Kidney capillary endothelial cell (primary cell): ENCODE measurements around the gene PRAMEF12.
"Not testable (repeated sequence)": the region's sequence is repeated elsewhere in the genome, so short reads cannot be mapped to it uniquely, and the experiment has no call there.

Experiments used
- DNase-seq: peaks from one replicate; pipeline ENCODE4 v3.0.0-alpha.2; 2018; ENCODE audit warnings: low spot score

The PRAMEF12 gene

DNA sequence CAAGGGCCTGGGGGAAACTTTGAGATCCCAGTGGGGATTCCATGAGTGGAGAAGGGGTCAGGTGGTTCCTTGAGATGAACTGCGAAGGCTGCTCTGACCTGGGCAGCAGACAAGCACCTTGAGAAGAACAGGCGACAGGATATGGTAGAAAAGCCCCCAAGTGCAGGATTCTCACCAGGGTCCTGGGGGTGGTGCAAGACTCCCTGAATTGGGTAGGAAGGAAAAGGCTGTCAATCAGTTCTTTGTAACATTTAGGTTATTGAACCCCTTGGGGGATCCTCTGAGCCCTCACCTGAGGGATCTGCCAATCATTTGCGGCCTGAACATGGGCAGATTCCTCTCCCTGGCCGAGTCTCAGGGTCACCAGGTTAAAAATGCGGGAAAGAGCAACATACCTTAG lies 2.4 kb upstream of the PRAMEF12 start:
- DNase-seq, result no peak

DNA sequence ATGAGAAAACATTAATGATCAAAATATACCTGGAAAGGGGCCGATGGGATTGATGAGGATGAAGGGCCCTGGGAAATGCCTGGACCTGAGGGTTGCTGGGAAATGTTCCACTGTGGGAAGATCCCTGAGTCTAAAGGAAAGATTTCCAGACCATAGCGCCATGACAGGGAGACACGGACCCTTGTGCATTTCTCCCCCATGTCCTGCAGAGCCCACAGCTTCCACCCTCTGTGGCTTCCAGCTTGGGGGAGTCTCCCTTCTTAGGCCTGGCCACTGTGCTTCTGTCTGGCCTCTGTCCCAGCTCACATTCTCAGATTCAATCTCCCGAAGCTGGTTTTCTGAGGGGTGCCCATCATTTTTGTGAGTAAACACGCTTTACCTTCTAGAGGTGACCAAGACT lies 1.0 kb upstream of the PRAMEF12 start:
- no peak for DNase-seq

DNA sequence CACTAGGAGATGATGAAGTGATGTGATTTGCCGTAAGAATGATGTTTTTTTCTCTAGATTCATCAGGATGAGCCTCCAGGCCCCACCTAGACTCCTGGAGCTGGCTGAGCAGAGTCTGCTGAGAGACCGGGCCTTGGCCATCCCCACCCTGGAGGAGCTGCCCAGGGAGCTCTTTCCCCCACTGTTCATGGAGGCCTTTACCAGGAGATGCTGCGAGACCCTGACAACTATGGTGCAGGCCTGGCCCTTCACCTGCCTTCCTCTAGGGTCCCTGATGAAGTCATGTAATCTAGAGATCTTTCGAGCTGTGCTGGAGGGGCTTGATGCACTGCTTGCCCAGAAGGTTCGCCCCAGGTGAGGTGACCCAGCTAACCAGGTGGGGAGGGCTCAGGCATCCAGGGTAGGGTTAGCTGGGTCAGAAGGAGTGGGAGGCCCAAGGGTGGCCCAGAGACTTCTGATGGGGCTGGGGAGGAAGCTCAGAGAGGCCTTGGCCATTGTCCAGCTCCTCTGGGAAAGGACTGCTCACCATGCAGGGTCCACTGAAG lies 1.3 kb downstream of the PRAMEF12 start:
- DNase-seq, result no peak

DNA sequence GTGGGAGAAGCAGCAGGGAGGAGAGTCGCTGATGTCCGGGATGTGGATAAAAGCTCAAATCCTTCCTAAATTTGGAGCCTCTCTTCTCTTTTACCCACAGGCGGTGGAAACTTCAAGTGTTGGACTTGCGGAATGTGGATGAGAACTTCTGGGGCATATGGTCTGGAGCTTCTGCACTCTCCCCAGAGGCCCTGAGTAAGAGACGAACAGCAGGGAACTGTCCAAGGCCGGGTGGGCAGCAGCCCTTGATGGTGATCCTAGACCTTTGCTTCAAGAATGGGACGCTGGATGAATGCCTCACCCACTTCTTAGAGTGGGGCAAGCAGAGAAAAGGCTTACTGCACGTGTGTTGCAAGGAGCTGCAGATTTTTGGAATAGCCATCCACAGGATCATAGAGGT lies 1.9 kb downstream of the PRAMEF12 start:
- DNase-seq, result no peak

DNA sequence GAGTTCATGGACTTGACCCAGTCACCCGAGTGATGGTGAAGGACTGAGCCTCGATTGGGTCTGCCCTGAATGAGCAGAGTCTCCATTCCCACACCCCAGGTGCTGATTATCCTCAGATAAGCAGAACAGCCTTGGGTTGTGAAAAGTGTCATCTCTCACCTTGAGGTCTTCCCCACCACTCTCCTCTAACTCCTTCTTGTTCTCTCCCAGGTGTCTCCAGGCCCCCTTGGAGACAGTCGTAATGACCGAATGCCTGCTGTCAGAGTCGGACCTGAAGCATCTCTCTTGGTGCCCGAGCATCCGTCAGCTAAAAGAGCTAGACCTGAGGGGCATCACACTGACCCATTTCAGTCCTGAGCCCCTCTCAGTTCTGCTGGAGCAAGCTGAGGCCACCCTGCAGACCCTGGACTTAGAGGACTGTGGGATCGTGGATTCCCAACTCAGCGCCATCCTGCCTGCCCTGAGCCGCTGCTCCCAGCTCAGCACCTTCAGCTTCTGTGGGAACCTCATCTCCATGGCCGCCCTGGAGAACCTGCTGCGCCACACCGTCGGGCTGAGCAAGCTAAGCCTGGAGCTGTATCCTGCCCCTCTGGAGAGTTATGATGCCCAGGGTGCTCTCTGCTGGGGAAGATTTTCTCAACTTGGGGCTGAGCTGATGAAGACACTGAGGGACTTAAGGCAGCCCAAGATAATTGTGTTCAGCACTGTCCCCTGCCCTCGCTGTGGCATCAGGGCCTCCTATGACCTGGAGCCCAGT lies 3.4 kb downstream of the PRAMEF12 start:
- DNase-seq, result no peak

DNA sequence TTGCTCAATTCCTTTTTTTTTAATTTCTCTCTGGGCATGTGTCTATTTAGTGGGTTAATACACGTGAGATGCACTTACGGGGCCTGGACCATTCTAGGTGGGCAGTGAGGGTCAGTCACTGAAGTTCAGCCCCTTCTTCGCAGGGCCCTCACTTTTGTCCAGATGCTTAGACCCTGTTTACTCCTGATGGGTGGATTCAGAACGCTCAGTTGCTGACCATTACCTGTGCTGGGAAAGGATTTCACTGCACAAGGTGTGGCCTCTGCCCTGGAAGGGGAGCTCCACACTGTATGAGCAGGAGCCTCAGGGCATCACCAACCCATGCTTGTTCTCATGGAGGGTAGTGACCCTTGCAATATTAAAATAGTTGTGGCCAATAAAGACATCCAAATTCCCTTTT lies 4.5 kb downstream of the PRAMEF12 start:
- no peak for DNase-seq

DNA sequence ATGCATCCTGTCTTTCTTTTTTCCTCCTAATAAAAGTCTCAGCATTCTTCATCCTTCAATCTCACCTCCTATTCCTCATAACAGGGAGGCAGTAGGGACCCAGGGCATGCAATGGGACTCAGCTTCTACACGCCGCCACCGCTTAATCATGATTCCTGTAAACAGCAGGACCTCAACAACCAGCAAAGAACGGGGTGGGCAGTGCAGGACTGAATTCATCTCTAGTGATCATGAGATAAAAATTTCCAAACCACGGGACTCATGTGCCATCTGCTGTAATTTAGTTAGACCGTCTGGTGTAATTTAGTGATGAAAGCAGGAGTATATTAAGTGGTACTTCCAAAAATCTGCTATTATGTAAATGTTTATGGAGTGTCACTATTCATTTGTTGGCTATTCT lies 5.4 kb downstream of the PRAMEF12 start:
- no peak for DNase-seq

DNA sequence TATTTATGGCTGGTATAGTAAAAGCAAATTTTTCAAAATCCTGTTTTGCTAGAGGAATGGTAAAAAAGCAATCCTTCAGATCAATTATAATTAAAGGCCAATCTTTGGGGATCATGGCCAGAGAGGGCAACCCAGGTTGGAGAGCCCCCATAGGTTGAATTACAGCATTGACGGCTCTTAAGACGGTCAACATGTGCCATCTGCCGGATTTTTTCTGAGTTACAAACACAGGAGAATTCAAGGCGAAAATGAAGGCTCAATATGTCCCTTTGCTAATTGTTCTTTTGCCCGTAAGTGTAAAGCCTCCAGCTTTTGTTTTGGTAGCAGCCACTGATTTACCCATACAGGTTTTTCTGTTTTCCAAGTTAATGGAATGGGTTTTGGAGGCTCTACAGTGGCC lies 8.0 kb downstream of the PRAMEF12 start:
- not testable (repeated sequence) for DNase-seq

DNA sequence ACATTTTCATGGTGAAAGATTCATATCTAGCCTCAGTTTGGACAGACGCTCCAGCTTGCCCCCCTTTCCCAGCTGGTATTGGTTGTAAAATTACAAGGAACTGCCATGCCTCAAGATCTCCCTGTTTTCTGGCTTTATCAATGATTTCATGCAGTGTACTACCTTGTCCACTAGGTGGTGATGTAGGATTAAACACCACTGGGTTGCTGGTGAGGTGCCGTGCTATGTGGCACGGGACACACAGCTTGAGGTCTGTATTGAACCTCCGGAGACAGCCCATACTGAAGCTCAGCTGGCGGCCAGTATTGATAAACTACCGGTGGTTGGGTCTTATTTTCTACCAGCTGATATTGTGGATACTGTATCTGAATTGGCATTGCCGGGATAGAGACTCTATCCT lies 10.2 kb downstream of the PRAMEF12 start:
- DNase-seq, result not testable (repeated sequence)

DNA sequence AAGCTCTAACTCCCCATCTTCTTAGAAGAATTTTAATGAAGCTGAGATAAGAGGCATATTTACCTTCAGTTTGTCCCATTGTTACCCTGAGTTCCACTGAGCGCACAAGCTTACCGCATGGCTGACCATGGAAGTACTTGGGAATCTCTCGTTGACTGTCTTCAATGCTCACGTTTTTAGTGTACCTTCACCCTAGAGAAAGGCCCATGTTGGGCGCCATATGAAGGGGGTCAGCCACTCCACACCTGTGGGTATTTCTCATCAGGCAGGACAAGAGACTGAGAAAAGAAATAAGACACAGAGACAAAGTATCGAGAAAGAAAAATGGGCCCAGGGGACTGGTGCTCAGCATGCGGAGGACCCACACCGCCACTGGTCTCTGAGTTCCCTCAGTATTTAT lies 11.2 kb downstream of the PRAMEF12 start:
- not testable (repeated sequence) for DNase-seq

DNA sequence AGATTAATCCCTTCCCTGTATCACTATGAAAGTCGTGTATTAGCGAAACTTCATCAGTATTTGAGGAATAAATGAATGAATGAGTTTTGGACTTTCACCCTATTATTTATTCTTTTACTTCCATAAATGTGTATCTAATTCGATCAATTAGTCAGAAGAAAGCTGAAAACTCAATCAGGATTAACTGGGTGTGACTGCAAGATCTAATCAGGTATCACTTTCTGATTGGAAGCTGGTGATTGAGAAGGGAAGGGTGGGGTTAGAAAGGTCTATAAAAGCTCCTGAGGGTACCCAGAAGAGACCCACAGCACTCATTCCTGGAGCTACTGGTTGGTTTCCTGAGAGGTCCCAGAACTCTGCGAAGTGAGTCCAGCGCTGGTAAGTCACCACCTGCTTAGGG lies 17.6 kb downstream of the PRAMEF12 start, which contains the start of gene PRAMEF1:
Gene PRAMEF1 (plus strand): TSS at position 301 of the 400 bp plus-strand sequence. CDS start 1,831 bp downstream, outside the sequence.
- DNase-seq, result not testable (repeated sequence)

DNA sequence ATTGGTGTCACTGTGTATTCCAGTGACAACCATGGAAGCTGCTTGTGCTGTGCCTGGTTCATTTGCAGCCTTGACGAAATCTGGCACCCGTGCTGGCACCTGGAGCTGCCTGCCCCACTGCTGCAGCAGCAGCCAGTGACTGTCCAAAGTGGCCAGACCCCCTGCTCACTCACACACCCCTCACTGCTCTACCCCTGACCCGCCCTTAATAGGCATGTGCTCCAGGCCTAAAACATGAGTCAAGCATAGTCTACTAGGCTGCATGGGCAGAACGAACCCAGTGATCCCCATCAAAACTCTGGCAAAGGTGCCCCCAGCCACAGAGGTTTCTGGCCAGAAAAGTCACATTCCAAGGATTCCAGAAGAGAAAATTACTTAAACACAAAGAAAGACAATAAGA lies 25.4 kb downstream of the PRAMEF12 start:
- DNase-seq, result no peak

DNA sequence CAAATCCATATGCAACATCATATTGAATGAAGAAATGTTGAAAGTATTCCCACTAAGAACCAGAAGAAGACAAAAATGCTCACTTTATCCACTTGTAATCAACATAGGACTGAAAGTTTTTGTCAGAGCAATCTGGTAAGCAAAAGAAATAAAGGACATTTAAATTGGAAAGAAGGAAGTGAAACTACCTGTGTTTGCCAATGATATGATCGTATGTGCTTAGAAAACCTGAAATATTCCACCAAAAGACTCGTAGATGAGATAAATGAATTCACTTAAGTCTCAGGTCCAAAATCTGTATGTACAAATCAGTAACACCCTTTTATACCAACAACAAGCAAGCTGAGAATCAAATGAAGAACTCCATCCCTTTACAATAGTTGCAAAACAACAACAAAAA lies 26.2 kb downstream of the PRAMEF12 start:
- DNase-seq, result no peak

DNA sequence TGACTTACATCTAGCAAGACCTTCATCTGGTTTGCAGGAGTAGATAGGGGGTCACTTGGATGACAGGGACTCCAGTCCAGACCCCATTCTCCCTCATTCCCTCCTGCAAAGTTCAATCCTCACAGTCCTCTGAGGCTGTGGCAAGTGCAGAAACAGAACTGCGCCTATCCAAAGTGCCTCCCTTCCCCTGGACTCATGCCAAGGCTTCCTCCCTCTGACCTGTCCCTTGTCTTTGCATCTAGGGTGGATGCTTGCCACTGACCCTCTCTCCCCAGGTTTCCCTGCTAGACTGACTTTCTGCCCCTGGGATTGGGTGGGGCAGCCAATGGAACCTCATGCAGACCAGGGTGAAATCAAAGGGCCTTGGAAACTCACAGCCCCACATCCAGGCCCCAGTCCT lies 36.4 kb downstream of the PRAMEF12 start:
- DNase-seq, result no peak

DNA sequence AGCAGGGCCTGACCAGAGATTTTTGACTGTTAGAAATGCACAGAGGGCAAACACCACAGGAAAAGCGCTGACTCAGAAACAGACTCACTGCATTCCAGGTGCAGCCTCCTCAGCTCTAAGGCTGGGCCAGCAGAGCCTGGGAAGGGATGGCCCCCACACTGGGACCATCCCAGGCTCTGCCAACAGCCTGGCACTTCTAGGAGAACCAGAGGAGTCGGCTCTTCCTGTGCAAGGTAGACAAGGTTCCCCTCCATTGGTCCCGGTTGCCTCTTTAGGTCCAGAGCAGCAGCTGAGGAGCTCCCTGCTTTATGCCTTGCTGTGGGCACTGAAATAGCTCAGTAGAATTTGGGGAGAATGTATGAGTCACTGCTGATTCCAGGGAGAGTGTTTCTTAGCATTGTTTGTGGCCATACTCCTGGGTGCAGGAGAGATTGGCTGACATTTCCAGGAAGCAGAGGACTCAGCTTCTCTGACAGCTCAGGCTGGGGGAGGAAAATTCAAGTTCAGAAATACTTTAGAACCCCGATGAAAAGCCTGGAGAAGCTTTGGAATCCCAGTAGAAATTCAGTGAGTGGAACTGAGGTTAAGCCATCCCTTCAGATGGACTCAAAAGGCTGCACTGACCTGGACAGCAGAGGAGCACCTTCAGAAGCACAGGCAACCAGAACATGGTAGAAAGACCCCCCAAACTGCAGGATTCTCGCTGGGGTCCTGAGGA lies 37.3 kb downstream of the PRAMEF12 start:
- no peak for DNase-seq

DNA sequence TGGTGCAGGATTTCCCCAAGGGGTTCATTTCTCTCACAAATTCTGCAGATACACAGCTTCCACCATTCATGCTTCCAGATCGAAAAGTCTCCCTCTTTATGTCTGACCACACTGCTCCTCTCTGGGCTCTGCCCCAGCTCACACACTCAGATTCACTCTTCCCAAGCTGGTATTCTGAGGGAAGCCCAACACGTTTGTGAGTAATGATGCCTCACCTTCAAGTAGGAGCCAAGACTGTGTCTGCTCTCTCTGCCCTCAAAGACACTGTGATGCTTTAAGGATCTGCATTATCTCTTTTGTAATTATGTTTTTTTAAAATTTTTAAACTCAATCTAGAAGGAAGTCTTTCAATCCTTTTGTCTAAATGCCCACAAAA lies 37.9 kb downstream of the PRAMEF12 start:
- DNase-seq, result no peak

DNA sequence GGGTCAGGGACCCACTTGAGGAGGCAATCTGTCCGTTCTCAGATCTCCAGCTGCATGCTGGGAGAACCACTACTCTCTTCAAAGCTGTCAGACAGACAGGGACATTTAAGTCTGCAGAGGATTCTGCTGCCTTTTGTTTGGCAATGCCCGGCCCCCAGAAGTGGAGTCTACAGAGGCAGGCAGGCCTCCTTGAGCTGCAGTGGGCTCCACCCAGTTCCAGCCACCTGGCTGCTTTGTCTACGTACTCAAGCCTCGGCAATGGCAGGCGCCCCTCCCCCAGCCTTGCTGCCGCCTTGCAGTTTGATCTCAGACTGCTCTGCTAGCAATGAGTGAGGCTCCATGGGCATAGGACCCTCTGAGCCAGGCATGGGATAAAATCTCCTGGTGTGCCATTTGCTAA lies 45.5 kb downstream of the PRAMEF12 start:
- not testable (repeated sequence) for DNase-seq
